ENCODE measurements around the gene SPEM2.

DNA sequence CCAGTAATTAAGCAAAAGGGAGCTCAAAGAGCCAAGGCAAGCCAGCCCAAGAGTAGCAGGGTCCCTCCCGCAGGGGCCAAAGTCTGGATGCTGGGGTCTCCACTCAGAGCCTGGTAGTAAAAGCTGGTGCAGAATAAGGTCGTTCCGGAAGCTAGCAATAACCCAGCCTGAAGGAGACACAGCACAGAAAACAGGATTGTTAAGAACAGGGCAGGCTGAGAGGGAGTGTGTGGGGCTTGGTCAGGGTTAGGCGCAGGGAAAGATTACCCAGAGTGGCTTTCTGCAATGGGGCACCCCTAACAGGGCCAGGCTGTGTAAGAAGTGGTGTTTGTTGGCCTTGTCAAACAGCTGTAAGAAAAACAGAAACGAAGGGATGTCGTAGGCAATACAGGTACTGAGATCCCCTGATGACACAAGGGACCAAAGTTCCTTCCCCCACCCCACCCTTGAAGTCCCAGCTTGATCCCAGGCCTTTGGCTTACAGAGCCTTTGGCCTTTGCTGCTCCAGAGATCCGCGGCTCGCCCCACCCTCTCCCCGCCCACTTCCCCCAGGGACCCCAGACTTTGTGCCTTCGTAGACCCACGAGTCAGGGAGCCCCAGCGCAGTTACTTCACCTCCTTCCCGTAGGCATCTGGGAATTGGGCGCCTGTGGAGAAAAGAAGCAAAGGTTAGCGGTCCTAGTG is 22.2 kb upstream of the SPEM2 start:
- TF ChIP-seq, protein P1, sequence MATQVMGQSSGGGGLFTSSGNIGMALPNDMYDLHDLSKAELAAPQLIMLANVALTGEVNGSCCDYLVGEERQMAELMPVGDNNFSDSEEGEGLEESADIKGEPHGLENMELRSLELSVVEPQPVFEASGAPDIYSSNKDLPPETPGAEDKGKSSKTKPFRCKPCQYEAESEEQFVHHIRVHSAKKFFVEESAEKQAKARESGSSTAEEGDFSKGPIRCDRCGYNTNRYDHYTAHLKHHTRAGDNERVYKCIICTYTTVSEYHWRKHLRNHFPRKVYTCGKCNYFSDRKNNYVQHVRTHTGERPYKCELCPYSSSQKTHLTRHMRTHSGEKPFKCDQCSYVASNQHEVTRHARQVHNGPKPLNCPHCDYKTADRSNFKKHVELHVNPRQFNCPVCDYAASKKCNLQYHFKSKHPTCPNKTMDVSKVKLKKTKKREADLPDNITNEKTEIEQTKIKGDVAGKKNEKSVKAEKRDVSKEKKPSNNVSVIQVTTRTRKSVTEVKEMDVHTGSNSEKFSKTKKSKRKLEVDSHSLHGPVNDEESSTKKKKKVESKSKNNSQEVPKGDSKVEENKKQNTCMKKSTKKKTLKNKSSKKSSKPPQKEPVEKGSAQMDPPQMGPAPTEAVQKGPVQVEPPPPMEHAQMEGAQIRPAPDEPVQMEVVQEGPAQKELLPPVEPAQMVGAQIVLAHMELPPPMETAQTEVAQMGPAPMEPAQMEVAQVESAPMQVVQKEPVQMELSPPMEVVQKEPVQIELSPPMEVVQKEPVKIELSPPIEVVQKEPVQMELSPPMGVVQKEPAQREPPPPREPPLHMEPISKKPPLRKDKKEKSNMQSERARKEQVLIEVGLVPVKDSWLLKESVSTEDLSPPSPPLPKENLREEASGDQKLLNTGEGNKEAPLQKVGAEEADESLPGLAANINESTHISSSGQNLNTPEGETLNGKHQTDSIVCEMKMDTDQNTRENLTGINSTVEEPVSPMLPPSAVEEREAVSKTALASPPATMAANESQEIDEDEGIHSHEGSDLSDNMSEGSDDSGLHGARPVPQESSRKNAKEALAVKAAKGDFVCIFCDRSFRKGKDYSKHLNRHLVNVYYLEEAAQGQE (IDR thresholded peaks at IDR 0.05; ENCODE audit: low read depth, low read length), result no peak
- TF ChIP-seq RXRA (IDR thresholded peaks at IDR 0.05; ENCODE audit: borderline replicate concordance, low read depth) (no peak), FOSL2 (IDR thresholded peaks at IDR 0.05; ENCODE audit: borderline replicate concordance, low read depth) (no peak), TEAD4 (IDR thresholded peaks at IDR 0.05; ENCODE audit: borderline replicate concordance, insufficient read depth) (no peak), PBX3 (IDR thresholded peaks at IDR 0.05) (no peak), POLR2AphosphoS5 (IDR thresholded peaks at IDR 0.05; ENCODE audit: low read depth, low read length) (no peak), NRF1 (IDR thresholded peaks at IDR 0.05; ENCODE audit: low read depth, low read length) (no peak), TAF1 (IDR thresholded peaks at IDR 0.05; ENCODE audit: borderline replicate concordance, low read depth, low read length) (no peak), GABPA (IDR thresholded peaks at IDR 0.05; ENCODE audit: low read depth) (no peak)
- TF ChIP-seq, protein P2, sequence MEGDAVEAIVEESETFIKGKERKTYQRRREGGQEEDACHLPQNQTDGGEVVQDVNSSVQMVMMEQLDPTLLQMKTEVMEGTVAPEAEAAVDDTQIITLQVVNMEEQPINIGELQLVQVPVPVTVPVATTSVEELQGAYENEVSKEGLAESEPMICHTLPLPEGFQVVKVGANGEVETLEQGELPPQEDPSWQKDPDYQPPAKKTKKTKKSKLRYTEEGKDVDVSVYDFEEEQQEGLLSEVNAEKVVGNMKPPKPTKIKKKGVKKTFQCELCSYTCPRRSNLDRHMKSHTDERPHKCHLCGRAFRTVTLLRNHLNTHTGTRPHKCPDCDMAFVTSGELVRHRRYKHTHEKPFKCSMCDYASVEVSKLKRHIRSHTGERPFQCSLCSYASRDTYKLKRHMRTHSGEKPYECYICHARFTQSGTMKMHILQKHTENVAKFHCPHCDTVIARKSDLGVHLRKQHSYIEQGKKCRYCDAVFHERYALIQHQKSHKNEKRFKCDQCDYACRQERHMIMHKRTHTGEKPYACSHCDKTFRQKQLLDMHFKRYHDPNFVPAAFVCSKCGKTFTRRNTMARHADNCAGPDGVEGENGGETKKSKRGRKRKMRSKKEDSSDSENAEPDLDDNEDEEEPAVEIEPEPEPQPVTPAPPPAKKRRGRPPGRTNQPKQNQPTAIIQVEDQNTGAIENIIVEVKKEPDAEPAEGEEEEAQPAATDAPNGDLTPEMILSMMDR (IDR thresholded peaks at IDR 0.05), result no peak
- TF ChIP-seq, protein P3, sequence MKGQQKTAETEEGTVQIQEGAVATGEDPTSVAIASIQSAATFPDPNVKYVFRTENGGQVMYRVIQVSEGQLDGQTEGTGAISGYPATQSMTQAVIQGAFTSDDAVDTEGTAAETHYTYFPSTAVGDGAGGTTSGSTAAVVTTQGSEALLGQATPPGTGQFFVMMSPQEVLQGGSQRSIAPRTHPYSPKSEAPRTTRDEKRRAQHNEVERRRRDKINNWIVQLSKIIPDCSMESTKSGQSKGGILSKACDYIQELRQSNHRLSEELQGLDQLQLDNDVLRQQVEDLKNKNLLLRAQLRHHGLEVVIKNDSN (IDR thresholded peaks at IDR 0.05; ENCODE audit: borderline replicate concordance, low read depth), result no peak
